ENCODE results near the gene SPATS2. TPM values are rescaled to one million over a fixed set of nuclear protein-coding genes. Genes with fewer than 3 reads are reported as not detected.

Gene SPATS2
- total and polyA plus RNA-seq, 2 donors (not counting 1 experiment from before 2014, with no cell fraction given), result 11.3 to 21.5 TPM

DNA sequence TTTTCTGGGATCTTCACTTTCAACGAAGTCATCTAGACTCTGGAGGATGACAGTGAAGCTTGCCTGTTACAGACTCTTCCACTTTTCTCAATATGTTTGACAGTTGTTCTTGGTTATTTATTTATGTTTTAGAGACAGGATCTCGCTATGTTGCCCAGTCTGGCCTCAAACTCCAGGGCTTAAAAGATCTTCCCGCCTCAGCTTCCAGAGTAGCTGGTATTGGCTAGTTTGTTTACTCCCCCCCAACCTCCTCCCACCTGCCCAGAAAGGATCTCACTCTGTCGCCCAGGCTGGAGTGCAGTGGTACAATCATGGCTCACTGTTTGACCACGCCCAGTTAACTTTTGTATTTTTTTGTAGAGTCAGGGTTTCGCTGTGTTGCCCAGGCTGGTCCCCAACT is 3.3 kb downstream of the SPATS2 start:
- ChIA-PET POLR2A (interaction anchor here (1.1 kb wide), 1 partner anchor 183 kb away, joined by 3 read pairs; no protein-coding TSS in a partner anchor), CTCF (interaction anchor here (1.1 to 5.9 kb wide), 6 partner anchors 14 to 140 kb away, joined by 3 to 67 read pairs (median 6); no protein-coding TSS in a partner anchor)
- Mint-ChIP-seq H3K4me1 (peaks cover 46% of the 10 kb centered on the region), H3K27me3 (no peaks in the 10 kb centered on the region), H3K9me3 (ENCODE audit: insufficient read depth) (no peaks in the 10 kb centered on the region), H3K4me3 (no peak overlapping the region), H3K27ac (peak overlapping the region; percentile 33)
- no peaks in the 10 kb centered on the region for H3K9me3 ChIP-seq (ENCODE audit: control extremely low read depth in 1 of 3, control insufficient read depth in 2 of 3, insufficient read depth in 1 of 3, low read length in 2 of 3)
- peak overlapping the region in 1 of 2 donors; percentile 17 for H3K27ac ChIP-seq (ENCODE audit: low read length in 2 of 2)
- no peak overlapping the region for H2AFZ ChIP-seq (ENCODE audit: insufficient read depth, low read depth, low read length, poor library complexity, severe bottlenecking)
- intact Hi-C loops (cut with micrococcal nuclease), result no loop called here
- TF ChIP-seq CTCF (IDR thresholded peaks at IDR 0.05) (no peak), EZH2 (IDR thresholded peaks at IDR 0.05; ENCODE audit: borderline replicate concordance, insufficient read depth, low read depth, low read length, poor library complexity, severe bottlenecking) (no peak)
- no peaks in the 10 kb centered on the region for H4K20me1 ChIP-seq (ENCODE audit: control insufficient read depth, insufficient read depth, low read length, poor library complexity, severe bottlenecking)
- no peaks in the 10 kb centered on the region for H3K27me3 ChIP-seq (replicated peaks in 1 of 4; ENCODE audit: control extremely low read depth in 1 of 4, control insufficient read depth in 3 of 4, insufficient read depth in 4 of 4, low read length in 3 of 4)
- WGBS (ENCODE audit: insufficient coverage), result 96% methylated on average over 4 of the region's 6 CpGs
- peak overlapping the region; percentile 36 for H3K4me2 ChIP-seq (replicated peaks; ENCODE audit: low read depth, low read length, poor library complexity, severe bottlenecking)
- no peak overlapping the region for H3K9ac ChIP-seq (ENCODE audit: low read length)
- ATAC-seq (ENCODE audit: low read depth) (no peak), DNase-seq (no peak)
- no peaks in the 10 kb centered on the region for H3K36me3 ChIP-seq (replicated peaks in 1 of 2; ENCODE audit: control extremely low read depth in 1 of 2, control insufficient read depth in 1 of 2, extremely low read depth in 1 of 2, insufficient read depth in 2 of 2, low read length in 1 of 2)
- no peak overlapping the region for H3K4me3 ChIP-seq (ENCODE audit: control extremely low read depth in 1 of 5, extremely low read depth in 1 of 5, insufficient read depth in 1 of 5, low read depth in 2 of 5, low read length in 4 of 5)
- H3K79me2 ChIP-seq (ENCODE audit: control insufficient read depth, insufficient read depth, low read length), result peaks cover 5% of the 10 kb centered on the region
- H3K4me1 ChIP-seq (ENCODE audit: control insufficient read depth in 2 of 2, insufficient read depth in 2 of 2, low read length in 2 of 2), result peaks cover 33 to 37% of the 10 kb centered on the region in 2 donors

- 100% methylated on average over 1 of the region's 1 CpG for WGBS (ENCODE audit: insufficient coverage)
- H3K79me2 ChIP-seq (ENCODE audit: control insufficient read depth, insufficient read depth, low read length), result peaks cover 16% of the 10 kb centered on the region
- no peaks in the 10 kb centered on the region for H3K27me3 ChIP-seq (replicated peaks in 1 of 4; ENCODE audit: control extremely low read depth in 1 of 4, control insufficient read depth in 3 of 4, insufficient read depth in 4 of 4, low read length in 3 of 4)
- intact Hi-C loops (cut with micrococcal nuclease), result no loop called here
- no peaks in the 10 kb centered on the region for H3K36me3 ChIP-seq (replicated peaks in 1 of 2; ENCODE audit: control extremely low read depth in 1 of 2, control insufficient read depth in 1 of 2, extremely low read depth in 1 of 2, insufficient read depth in 2 of 2, low read length in 1 of 2)
- no peak overlapping the region for H3K4me3 ChIP-seq (ENCODE audit: control extremely low read depth in 1 of 5, extremely low read depth in 1 of 5, insufficient read depth in 1 of 5, low read depth in 2 of 5, low read length in 4 of 5)
- H3K9ac ChIP-seq (ENCODE audit: low read length), result no peak overlapping the region
- H3K4me2 ChIP-seq (replicated peaks; ENCODE audit: low read depth, low read length, poor library complexity, severe bottlenecking), result no peak overlapping the region
- H3K27ac Mint-ChIP-seq, result no peak overlapping the region
- H3K4me3 Mint-ChIP-seq, result no peak overlapping the region
- H3K9me3 ChIP-seq (ENCODE audit: control extremely low read depth in 1 of 3, control insufficient read depth in 2 of 3, insufficient read depth in 1 of 3, low read length in 2 of 3), result no peaks in the 10 kb centered on the region
- TF ChIP-seq CTCF (IDR thresholded peaks at IDR 0.05) (no peak), EZH2 (IDR thresholded peaks at IDR 0.05; ENCODE audit: borderline replicate concordance, insufficient read depth, low read depth, low read length, poor library complexity, severe bottlenecking) (no peak)
- peaks cover 10% of the 10 kb centered on the region for H3K4me1 Mint-ChIP-seq
- no peak for ATAC-seq (ENCODE audit: low read depth)
- ChIA-PET CTCF (interaction anchor here (0.6 to 1.0 kb wide), 3 partner anchors 9 to 138 kb away, joined by 3 to 4 read pairs (median 3); partner anchors contain the start of gene SPATS2), POLR2A (interaction anchor here (0.7 kb wide), 1 partner anchor 30 kb away, joined by 3 read pairs; no protein-coding TSS in a partner anchor)
- H3K4me1 ChIP-seq (ENCODE audit: control insufficient read depth in 2 of 2, insufficient read depth in 2 of 2, low read length in 2 of 2), result peaks cover 6 to 7% of the 10 kb centered on the region in 2 donors
- no peaks in the 10 kb centered on the region for H3K27me3 Mint-ChIP-seq
- no peaks in the 10 kb centered on the region for H4K20me1 ChIP-seq (ENCODE audit: control insufficient read depth, insufficient read depth, low read length, poor library complexity, severe bottlenecking)
- no peak overlapping the region for H2AFZ ChIP-seq (ENCODE audit: insufficient read depth, low read depth, low read length, poor library complexity, severe bottlenecking)
- no peak for DNase-seq
- H3K27ac ChIP-seq (ENCODE audit: low read length in 2 of 2), result no peak overlapping the region
- H3K9me3 Mint-ChIP-seq (ENCODE audit: insufficient read depth), result no peaks in the 10 kb centered on the region
Observed at GRCh38 chr12:49375406-49375805, 8.1 kb downstream of the SPATS2 start.
